SJSA1 (cell line): Measurements from ENCODE around the gene ENO2. TPM values are rescaled to one million over a fixed set of nuclear protein-coding genes. Genes with fewer than 3 reads are reported as not detected.

Experiments
- DNase-seq, 2 experiments: peaks; one replicate each; pipeline ENCODE4 v3.0.0-alpha.2; 2015 to 2020; ENCODE audit warnings: low spot score in 2 of 2, low read depth in 1 of 2
- H3K27ac ChIP-seq: fragments of 250-450 bp; sonication (Bioruptor Pico); 2 replicates; pipeline ENCODE4 v1.5.1; 2020; ENCODE audit warnings: mild to moderate bottlenecking, moderate library complexity
- H3K27me3 ChIP-seq: fragments of 250-450 bp; sonication (Bioruptor Pico); replicated peaks from 2 replicates; pipeline ENCODE4 v1.5.1; 2020; ENCODE audit warnings: mild to moderate bottlenecking, moderate library complexity
- H3K36me3 ChIP-seq: fragments of 250-450 bp; sonication (Bioruptor Pico); 2 replicates; pipeline ENCODE4 v1.5.1; 2020; ENCODE audit warnings: mild to moderate bottlenecking
- H3K4me1 ChIP-seq: fragments of 250-450 bp; sonication (Bioruptor Pico); replicated peaks from 2 replicates; pipeline ENCODE4 v1.6.1; 2021; ENCODE audit warnings: mild to moderate bottlenecking
- H3K4me3 ChIP-seq: fragments of 250-450 bp; sonication (Bioruptor Pico); 2 replicates; pipeline ENCODE4 v1.5.1; 2020; ENCODE audit warnings: mild to moderate bottlenecking
- H3K9me3 ChIP-seq: fragments of 250-450 bp; sonication (Bioruptor Pico); replicated peaks from 2 replicates; pipeline ENCODE4 v1.5.1; 2020; ENCODE audit warnings: mild to moderate bottlenecking
- total RNA-seq: library from RNA; depleted of rRNA; stranded (reverse); fragments of >200 nt; shearing (Covaris generic); gene quantifications from 2 replicates; pipeline ENCODE4 v1.2.3, GENCODE V29; 2014

ENO2 gene
- total RNA-seq, 1 experiment from 2014 or later: 7.1 TPM

DNA sequence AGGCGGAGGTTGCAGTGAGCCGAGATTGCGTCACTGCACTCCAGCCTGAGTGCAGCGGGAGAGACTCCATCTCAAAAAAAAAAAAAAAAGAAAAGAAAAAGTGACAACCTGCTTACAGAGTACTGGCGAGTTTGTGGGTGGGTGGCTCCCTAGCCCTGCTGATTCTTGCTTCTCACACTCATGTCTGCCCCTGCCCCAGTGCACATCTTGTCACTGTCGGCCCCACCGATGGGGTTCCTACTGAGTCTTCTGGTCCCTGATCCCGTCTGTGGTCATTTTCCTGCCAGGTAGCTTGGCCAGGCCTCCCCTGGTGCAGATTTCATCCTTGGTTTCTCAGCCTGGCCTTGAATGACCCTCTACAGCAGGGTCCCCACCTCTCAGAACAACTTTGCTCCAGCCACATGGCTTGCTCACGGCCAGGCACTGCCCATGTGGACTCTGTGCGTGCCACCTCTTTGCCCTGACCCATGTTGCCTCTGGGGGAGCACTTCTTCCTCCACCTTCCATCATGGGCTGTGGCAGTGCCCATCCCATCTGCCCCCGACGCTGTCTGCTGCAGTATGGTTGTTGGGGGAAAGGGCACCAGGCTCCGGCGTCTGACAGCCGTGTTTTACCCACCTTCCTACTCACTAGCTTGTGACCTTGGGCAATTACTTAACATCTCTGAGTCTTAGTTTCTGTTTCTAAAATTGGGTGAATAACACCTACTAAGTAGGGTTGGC, 34.7 kb downstream of the ENO2 start:
- DNase-seq: no peak
- Histone ChIP-seq H3K27me3 (no peaks in the 10 kb centered on the region), H3K9me3 (no peaks in the 10 kb centered on the region), H3K4me3 (no peak overlapping the region), H3K36me3 (peaks cover 23% of the 10 kb centered on the region), H3K4me1 (peaks cover 17% of the 10 kb centered on the region), H3K27ac (no peak overlapping the region)

DNA sequence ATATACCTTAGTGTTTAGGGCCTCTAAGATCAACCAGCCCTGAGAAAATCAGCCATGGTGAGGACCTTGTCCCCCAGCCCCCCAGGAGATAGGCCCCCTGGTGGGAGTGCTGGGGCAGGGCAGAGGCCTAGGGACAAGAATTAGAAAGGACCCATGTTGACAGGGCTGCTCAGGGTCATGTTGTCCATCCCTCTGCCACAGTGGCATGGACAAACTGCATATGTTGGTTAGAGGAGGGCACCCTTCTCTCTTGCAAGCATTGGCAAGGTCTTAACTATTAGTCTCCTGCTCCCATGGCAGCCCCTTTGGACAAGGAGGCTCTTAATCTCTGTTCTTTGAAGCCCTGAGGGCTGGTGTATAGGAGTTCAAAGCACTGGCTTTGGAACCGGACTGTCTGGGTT, 36.0 kb downstream of the ENO2 start:
- H3K27ac ChIP-seq: no peak overlapping the region
- H3K27me3 ChIP-seq: no peaks in the 10 kb centered on the region
- H3K4me1 ChIP-seq: peaks cover 7% of the 10 kb centered on the region
- DNase-seq: no peak
- no peak overlapping the region for H3K4me3 ChIP-seq
- H3K36me3 ChIP-seq: peaks cover 15% of the 10 kb centered on the region
- H3K9me3 ChIP-seq: no peaks in the 10 kb centered on the region

DNA sequence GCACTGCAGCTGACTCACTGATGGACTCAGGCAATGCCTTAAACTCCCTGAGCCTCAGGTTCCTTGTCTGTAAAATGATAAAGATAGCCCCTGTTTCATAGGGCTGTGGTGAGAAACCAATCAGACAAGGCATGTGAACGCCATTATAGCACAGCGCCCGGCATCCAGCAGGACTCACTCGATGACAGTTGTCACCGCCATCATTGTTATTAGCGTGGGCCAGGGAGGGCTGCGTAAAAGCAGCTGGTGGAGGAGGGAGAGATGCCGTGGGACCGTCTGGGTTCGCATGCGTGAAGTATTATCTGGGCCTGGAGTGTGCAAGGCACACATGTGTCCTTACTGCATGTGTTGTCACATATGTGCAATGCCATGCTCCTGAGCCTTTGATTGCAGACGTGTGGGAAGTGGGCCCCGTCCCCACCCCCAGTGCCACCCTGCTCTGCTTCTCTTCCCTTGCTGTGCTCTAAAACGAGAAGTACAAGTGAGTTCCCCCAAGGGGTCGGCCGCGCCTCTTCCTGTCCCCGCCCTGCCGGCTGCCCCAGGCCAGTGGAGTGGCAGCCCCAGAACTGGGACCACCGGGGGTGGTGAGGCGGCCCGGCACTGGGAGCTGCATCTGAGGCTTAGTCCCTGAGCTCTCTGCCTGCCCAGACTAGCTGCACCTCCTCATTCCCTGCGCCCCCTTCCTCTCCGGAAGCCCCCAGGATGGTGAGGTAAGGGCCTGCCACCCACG, 36.6 kb downstream of the ENO2 start, which contains the start of gene PTPN6:
Gene PTPN6 (plus strand): TSS at position 546 of the 730 bp plus-strand sequence. CDS start 157 bp downstream, at position 703.
- no peaks in the 10 kb centered on the region for H3K9me3 ChIP-seq
- no peak for DNase-seq
- no peaks in the 10 kb centered on the region for H3K27me3 ChIP-seq
- no peak within 1 kb of the TSS for H3K27ac ChIP-seq
- H3K4me1 ChIP-seq: 0 out of 2 replicates have a peak, but pooled peaks cover 4% of the 10 kb centered on the region
- H3K4me3 ChIP-seq: no peak within 1 kb of the TSS
- H3K36me3 ChIP-seq: peaks cover 10% of the 10 kb centered on the region

DNA sequence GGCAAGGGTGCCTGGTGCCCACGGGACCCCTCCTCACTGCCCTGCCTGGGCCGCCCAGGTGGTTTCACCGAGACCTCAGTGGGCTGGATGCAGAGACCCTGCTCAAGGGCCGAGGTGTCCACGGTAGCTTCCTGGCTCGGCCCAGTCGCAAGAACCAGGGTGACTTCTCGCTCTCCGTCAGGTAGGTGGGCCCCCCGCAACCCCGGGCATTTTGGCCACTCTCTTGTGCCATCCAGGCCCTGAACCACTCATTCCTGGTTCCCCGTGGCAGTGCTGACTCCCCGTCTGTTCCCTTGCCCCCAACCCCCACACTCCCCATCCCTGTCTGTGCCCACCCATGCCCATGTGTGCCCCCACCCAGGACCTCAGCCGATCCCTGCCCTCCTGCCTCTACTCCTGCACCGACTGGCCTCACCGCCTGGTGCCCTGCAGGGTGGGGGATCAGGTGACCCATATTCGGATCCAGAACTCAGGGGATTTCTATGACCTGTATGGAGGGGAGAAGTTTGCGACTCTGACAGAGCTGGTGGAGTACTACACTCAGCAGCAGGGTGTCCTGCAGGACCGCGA, 37.3 kb downstream of the ENO2 start:
- peaks cover 3% of the 10 kb centered on the region for H3K36me3 ChIP-seq
- H3K27ac ChIP-seq: no peak overlapping the region
- no peaks in the 10 kb centered on the region for H3K9me3 ChIP-seq
- H3K4me3 ChIP-seq: no peak overlapping the region
- DNase-seq: no peak
- no peaks in the 10 kb centered on the region for H3K27me3 ChIP-seq
- H3K4me1 ChIP-seq: 0 out of 2 replicates have a peak, but pooled peaks cover 4% of the 10 kb centered on the region

DNA sequence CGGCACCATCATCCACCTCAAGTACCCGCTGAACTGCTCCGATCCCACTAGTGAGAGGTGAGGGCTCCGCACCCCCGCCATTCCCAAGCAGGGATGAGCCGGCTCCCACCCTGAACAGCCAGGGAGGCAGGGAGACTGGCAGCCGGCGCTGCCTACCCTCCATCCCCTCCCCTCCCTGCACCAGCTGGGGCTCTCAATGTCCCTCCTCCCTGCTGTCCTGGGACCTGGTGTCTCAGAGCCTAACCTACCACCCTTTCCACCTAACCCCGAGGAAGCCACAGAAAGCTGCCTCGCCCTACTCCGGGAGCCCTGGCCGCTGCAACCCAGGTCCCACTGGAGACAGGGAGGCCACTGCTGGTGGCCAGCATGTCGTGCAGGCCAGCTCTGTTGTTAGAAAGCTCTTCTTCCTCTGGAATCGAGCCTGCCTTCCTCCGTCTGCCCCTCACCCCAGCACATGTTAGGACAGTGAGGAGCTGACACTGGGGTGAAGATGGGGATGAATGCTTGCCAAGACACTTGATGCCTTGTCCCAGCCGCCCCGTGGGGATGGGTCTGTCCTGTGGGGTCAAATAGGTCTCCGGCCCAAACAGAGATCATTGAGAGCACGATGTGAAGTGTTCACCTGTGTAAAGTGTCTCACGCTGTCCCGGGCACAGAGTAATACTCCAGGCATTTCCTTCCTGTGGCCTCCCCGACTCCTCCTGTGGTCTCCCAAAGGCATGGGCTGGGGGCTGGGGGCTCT, 37.9 kb downstream of the ENO2 start:
- Histone ChIP-seq H3K4me1 (0 out of 2 replicates have a peak, but pooled peaks cover 4% of the 10 kb centered on the region), H3K4me3 (no peak overlapping the region), H3K27ac (no peak overlapping the region), H3K9me3 (no peaks in the 10 kb centered on the region), H3K27me3 (no peaks in the 10 kb centered on the region), H3K36me3 (no peaks in the 10 kb centered on the region)
- DNase-seq: no peak

DNA sequence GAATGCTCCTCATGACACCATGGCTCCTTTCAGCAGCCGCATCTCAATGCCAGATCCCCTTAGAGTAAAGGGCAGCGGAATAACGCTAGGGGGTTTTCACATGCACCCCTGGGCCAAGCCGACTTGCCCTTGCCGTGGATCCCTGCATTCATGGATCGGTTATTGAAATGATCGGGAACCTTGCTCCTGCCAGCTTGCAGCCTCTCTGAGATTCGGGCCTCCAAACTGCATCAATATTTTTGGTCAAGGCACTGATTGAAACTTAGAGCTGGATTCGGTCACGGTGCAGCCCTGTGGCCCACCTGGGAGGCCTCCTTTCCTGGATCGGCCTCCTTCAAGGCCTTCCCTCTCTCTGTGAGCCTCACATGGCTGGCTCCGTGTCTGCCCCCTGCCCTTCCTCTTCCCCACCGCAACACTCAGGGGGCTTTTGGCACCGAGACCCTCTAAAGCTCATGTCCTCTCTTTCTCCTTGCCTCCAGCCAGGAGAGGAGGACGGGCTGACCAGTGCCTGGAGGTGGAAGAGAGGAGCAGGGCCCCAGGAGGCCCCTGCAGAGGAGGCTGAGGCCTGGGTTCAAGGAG, 38.6 kb downstream of the ENO2 start:
- Histone ChIP-seq H3K9me3 (no peaks in the 10 kb centered on the region), H3K36me3 (no peaks in the 10 kb centered on the region)
- no peak for DNase-seq

DNA sequence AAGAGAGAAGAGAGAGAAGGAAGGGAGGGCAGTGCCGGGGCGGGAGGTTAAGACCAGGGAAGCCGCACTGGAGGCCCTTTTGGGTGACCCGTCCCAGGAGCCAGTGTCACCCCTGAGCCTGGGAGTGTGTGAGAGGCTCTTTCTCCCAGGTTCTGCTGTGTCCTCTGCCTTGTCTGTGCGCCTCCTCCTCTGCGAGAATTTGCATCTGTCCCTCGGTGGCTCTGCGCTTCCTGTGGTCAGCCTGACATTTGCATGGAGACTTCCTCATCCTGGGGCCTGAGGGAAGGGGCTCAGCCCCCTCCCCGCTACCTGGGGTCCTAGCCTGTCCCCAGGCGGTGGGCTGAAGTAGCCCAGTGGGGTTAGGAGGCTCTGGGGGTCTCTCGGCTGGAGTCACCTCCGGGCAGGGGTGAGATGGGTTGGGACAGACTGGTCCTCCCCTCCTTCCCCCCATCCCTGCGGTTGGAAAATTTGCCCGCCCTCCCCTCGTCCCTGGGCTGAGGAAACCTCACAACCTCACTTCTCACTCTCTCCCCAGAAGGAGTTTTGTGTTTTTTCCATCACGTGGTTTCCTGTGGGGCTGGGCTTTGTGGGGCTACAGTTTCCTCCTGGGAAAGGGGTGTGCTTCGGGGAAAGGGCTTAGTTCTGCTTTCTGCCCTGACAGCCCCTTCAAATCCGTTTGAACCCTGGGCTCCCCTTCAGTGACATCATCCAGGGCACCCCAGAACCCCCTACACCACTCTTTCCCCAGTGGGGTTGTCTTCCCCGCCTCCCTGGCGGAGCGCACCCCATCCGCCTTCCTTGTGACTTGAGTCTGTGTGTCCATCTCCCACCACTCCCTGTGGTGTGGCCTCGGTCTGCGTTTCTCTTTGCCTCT, 39.3 kb downstream of the ENO2 start:
- Histone ChIP-seq H3K4me1 (0 out of 2 replicates have a peak, but pooled peaks cover 4% of the 10 kb centered on the region), H3K27me3 (no peaks in the 10 kb centered on the region), H3K36me3 (no peaks in the 10 kb centered on the region), H3K27ac (no peak overlapping the region), H3K4me3 (no peak overlapping the region), H3K9me3 (no peaks in the 10 kb centered on the region)
- DNase-seq: no peak

More for the DNA sequence above, 38.6 kb downstream of the ENO2 start:
- no peak overlapping the region for H3K4me3 ChIP-seq
- H3K27me3 ChIP-seq: no peaks in the 10 kb centered on the region
- no peak overlapping the region for H3K27ac ChIP-seq
- H3K4me1 ChIP-seq: 0 out of 2 replicates have a peak, but pooled peaks cover 4% of the 10 kb centered on the region

DNA sequence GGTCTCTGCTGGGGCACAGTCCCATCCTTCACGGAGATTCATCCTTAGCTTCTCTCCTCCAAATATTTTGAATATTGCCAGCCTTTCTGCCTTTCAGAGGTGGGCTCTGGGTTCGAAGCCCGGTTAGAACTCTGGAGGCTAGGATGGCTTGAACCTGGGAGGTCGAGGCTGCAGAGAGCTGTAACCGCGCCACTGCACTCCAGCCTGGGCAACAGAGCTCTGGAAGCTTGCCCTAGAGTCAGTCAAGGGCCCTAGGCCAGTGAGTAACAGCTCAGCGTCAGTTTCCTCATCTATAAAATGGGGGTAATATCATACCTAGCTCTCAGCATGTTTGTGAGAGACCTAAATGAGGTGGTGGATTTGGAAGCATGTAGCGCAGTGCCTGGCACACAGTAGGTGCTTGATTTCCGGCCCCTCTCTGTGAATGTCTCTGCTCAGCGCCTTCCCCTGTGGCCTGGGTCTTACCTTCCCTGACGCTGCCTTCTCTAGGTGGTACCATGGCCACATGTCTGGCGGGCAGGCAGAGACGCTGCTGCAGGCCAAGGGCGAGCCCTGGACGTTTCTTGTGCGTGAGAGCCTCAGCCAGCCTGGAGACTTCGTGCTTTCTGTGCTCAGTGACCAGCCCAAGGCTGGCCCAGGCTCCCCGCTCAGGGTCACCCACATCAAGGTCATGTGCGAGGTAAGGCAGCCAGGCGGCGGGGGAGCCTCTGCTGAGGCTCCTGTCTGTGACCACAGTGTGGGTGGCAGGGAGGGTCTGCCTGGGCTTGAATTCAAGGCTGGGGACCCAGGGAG, 40.1 kb downstream of the ENO2 start:
- H3K27me3 ChIP-seq: no peaks in the 10 kb centered on the region
- no peaks in the 10 kb centered on the region for H3K36me3 ChIP-seq
- H3K27ac ChIP-seq: no peak overlapping the region
- H3K4me3 ChIP-seq: no peak overlapping the region
- DNase-seq: no peak
- H3K9me3 ChIP-seq: no peaks in the 10 kb centered on the region
- H3K4me1 ChIP-seq: 0 out of 2 replicates have a peak, but pooled peaks cover 4% of the 10 kb centered on the region

DNA sequence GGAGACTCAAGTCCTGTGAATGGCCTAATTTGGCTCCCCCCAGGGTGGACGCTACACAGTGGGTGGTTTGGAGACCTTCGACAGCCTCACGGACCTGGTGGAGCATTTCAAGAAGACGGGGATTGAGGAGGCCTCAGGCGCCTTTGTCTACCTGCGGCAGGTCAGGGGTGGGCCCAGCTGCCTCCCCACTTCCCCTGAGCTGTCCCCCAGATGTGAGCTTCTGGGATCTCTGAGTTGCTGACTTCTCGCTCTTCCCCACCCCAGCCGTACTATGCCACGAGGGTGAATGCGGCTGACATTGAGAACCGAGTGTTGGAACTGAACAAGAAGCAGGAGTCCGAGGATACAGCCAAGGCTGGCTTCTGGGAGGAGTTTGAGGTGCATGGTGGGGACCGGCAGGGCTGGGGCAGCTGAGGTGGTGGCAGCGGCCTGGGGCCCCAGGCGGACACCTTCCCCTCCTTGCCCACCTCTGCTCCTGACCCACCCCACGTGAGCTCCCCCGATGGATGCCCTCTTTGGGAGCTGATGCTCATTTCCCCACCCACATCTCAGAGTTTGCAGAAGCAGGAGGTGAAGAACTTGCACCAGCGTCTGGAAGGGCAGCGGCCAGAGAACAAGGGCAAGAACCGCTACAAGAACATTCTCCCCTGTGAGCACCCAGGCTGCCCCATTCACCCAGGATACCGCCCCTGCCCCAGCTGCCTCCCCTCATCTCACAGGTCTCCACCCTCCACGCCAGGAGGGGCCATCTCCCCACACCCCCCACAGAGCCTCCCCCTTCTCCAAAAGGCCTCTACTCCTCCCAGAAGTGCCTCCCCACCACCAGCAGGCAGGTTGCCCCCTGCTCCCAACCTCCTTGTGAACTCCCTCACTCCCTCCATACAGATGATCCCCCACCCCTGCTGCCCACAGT, 41.0 kb downstream of the ENO2 start:
- DNase-seq: no peak
- Histone ChIP-seq H3K27me3 (no peaks in the 10 kb centered on the region), H3K4me3 (no peak overlapping the region), H3K4me1 (peaks cover 5% of the 10 kb centered on the region; the same call in 1 of the 2 replicates), H3K9me3 (no peaks in the 10 kb centered on the region), H3K27ac (no peak overlapping the region), H3K36me3 (no peaks in the 10 kb centered on the region)

DNA sequence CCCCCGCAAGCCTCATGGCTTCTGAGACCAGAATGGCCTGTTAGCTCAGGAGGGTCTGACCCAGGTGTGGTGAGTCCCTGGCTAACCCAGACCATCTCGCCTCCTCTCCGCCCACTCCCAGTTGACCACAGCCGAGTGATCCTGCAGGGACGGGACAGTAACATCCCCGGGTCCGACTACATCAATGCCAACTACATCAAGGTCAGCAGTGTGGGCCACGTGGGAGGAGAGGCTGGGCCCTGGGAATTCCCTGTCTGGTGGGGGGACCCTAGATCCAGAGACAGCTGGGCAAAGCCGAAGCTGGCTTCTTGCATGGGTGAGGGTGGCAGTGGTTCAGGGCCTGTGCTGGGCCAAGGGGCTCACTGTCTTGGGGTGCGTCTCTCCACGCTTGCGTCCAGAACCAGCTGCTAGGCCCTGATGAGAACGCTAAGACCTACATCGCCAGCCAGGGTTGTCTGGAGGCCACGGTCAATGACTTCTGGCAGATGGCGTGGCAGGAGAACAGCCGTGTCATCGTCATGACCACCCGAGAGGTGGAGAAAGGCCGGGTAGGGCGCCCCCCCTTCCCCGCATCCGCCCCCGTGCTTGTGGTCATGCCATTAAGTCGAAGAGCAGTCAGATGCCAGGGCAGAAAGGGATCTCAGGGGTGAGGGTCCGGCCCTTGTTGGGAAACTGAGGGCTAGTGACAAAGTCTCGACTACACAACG, 41.8 kb downstream of the ENO2 start:
- Histone ChIP-seq H3K9me3 (no peaks in the 10 kb centered on the region), H3K4me3 (no peak overlapping the region), H3K4me1 (peaks cover 13% of the 10 kb centered on the region), H3K36me3 (no peaks in the 10 kb centered on the region), H3K27me3 (no peaks in the 10 kb centered on the region), H3K27ac (no peak overlapping the region)
- no peak for DNase-seq
